ENCODE data around the gene PIGC.

PIGC gene

GRCh38 chr1:172430128-172430454, 13.8 kb downstream of the PIGC start:
- no peak for DNase-seq (ENCODE audit: low spot score)

DNA sequence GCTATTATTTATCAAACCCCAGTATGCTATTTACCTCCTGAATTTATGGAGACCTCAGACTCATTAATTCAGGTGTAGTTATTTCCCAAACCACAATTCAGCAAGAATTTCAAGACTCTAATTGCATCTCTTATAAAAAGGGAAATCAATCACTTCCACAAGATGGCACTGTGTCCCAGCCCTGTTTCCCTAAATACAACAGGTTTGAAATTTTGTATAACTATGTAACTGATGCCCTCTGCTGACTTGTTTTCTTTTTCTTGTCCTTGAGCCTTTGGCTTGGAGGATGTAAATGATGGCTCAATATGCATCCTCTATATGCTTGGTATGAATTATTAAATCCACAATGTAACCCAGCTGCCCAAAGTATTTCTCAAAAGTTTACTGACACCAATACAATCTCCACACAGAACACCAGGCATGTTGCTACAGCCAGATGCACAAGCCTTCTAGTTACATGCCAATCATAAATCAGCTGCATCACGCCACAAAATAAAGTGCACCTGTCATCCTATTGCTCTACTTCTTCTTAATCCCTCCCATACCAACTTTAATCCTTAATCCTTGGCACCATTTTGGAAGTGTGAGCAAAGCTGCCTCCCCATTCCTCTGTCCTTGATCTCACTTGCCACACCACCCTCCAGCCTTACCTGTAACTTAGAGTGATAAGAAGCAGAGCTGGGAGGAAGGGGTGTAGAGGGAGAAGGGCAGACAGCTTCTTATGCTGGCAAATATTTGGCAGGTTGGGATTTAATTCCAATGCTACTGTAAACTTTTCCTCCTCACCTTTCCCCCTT, 14.3 kb downstream of the PIGC start:
- DNase-seq (ENCODE audit: low spot score) = peak; percentile 84

- DNase-seq (ENCODE audit: low spot score) = no peak
Observed at GRCh38 chr1:172427191-172427590, 16.7 kb downstream of the PIGC start.

DNA sequence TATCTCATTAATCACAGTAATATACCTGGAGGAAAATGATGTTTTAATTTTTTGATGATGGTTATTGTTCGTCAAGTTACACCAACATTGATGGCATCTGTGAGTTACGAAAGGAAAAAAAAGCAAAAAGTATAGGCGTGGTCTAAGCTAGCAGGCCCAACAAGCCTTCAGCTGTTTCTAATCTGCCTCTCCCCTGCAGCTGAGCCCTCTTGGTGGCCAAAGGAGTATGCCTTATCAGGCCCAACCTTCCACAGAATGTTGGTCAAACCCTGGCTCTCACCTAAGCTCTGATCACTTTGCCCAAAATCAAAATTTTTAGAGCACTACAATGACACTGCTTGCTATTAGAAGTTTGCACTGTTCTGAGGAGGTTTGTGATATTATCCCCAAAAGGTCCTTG, 18.5 kb downstream of the PIGC start:
- DNase-seq (ENCODE audit: low spot score) = no peak

DNA sequence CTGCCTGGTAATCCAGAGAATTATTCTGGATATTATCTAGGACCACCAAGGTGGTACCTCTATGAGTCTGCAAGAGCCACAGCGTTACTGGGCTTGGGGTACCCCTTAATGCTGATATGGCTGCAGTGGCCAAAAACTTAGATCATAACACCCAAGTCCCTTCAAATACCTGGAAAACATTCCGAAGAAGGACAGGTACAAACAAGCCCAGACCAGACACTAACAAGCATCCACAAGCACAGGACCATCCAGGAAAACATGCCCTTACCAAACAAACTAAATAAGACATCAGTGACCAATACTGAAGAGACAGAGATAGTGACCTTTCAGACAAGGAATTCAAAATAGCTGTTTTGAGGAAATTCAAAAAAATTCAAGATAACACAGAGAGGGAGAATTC, 20.5 kb downstream of the PIGC start:
- DNase-seq (ENCODE audit: low spot score) = no peak

DNA sequence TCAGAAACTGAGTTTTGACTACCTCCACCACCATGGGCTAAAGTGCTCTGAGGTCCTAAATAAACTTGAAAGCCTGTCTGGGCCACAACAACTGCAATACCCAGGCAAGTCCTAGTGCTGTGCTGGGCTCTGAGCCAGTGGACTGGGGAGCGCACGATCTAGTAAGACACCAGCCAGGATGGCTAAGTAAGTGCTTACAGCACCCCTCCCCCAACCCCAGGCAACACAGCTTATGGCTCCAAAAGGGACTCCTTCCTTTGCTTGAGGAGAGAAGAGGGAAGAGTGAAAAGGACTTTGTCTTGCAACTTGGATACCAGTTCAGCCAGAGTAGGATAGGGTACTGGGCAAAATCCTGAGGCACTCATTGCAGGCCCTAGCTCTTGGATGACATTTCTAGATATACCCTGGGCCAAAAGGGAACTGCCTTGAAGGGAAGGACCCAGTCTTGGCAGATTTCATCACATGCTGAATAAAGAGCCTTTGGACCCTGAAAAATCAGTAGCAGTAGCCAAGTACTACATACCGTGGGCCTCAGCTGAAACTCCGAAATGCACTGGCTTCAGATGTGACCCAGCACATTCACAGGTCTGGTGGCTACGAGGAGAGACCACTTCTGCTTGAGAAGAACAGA, 21.8 kb downstream of the PIGC start:
- peak; percentile 34 for DNase-seq (ENCODE audit: low spot score)

GRCh38 chr1:172420385-172420784, 23.5 kb downstream of the PIGC start, which contains the start of gene C1orf105:
TSS of gene C1orf105 (plus strand) at chr1:172420685. CDS start at chr1:172420886, 201 bp downstream.
- DNase-seq (ENCODE audit: low spot score) = no peak

- no peak for DNase-seq (ENCODE audit: low spot score)
Observed at GRCh38 chr1:172417557-172417956, 26.3 kb downstream of the PIGC start.

GRCh38 chr1:172416496-172417035, 27.3 kb downstream of the PIGC start:
- DNase-seq (ENCODE audit: low spot score) = no peak

DNA sequence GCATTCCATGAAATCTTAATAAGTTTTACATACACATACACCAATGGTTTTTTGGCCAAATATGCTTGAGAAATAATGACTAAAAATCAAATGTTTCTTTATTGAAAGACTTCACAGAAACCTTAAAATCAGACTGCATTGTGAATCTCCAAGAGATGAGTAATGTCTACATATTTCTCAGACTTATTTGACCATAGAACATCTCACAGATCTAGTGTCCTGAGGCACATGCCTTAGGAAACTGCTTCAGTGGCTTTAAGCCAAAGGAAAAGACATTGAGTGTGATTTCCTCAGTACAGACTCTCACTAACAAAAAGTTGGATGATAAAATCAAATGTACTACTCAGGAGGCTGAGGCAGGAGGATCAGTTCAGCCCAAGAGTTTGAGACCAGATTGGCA, 29.5 kb downstream of the PIGC start:
- no peak for DNase-seq (ENCODE audit: low spot score)

- no peak for DNase-seq (ENCODE audit: low spot score)
Observed at GRCh38 chr1:172411791-172412338, 32.0 kb downstream of the PIGC start.

DNA sequence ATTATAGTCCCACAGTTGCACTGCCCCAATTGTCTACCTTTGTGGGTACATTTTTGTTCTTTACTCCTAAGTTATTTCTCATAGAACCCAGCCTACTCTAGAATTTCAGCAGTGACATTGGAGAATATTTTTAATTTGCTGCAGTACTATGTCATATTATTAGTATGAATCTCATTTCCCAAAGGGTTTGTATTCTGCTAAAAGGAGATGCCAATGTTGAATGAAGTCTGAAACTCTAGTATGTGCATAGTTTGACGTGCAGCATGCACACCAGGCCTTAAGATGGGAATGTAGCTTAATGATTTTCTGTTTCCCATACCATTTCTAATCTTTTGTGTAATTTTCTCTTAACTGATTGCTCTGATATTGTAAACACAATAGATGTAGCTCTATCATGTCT, 33.8 kb downstream of the PIGC start:
- no peak for DNase-seq (ENCODE audit: low spot score)

GRCh38 chr1:172408958-172409357, 34.9 kb downstream of the PIGC start:
- DNase-seq (ENCODE audit: low spot score) = no peak

DNA sequence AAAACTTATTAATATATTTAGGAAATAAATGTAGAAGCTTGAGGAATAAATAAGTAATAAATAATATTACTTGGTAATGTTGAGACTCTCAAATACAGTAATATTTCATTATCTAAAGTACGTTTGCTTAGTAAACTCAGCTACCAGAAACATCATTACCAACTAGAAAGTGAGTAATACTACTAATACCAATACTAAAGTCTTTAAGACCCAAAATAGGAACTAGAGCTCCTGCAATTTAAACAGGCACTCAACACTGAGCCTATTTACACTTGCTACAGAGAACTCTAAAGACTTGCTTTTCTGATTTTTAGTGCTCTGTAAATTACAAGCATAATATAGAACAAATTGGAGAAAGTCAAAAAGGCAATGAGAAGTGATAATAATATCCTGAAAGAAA, 36.9 kb downstream of the PIGC start:
- no peak for DNase-seq (ENCODE audit: low spot score)

DNA sequence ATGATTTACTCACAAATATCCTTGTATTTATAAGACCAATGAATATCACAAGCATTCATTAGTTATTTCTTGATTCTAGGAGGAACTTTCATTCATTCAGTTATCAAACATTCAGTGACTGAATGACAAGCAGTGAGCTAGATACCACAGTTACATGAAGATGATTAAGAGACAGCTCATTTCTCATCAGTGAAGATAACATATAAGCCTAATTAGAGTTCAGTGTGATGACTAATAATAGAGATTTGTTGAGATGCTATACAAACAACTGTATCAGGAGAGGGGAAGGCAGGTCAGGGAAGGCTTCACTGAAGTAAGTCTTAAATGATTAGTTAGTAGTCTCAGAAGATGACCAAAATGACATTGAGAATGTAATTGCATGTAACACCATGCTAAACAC, 38.0 kb downstream of the PIGC start:
- DNase-seq (ENCODE audit: low spot score) = no peak

- no peak for DNase-seq (ENCODE audit: low spot score)
Observed at GRCh38 chr1:172404121-172404520, 39.7 kb downstream of the PIGC start.

DNA sequence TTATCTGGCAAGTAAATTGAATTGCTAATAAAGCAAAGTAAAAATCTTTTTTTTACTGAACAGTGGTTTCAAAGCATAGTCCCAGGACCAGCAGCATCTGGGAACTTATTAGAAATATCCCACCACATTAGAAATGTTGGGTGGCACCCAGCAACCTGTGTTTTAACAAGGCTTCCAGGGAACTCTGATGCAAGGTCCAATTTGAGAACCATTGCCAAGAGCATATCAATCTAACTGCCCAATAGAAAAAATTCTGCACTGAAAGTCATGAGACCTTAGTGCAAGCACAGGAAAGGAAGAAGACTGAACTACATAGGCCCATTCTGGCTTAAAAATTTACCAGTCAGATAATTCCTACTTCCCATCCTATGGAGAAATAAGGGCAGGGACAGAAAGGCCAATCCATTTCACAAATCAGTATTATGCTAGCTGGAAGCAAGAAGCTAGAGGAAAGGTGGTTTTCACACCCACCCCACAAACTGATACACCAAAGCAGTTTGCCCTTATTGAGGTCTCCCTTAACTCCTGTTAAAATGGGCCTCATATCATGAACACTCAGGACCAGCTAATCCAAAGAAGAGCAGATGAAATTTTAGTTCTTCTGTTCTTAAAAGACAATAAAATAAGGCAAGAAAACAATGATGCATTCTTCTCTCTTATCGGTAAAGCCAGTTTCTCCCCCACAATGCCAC, 40.8 kb downstream of the PIGC start:
- no peak for DNase-seq (ENCODE audit: low spot score)

DNA sequence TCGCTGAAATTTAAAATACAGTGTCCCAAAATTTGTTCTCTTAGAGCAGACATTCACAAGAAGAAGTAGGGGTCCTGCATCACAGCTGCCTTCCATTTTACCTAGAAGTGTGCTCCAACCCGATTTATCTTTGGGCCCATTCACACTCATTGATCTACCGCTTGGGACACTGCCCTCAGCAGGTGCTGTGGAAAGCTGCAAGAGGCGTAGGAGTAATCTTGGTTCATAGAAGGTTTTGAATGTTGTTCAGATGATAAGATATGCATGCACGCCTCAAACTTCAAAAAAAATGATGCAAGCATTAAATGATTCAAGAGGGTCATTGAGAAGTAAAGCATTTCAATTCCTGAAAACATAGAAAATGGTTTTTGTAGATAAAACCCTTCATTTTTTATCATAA, 42.0 kb downstream of the PIGC start:
- no peak for DNase-seq (ENCODE audit: low spot score)

- no peak for DNase-seq (ENCODE audit: low spot score)
Observed at GRCh38 chr1:172401477-172401876, 42.4 kb downstream of the PIGC start.

DNA sequence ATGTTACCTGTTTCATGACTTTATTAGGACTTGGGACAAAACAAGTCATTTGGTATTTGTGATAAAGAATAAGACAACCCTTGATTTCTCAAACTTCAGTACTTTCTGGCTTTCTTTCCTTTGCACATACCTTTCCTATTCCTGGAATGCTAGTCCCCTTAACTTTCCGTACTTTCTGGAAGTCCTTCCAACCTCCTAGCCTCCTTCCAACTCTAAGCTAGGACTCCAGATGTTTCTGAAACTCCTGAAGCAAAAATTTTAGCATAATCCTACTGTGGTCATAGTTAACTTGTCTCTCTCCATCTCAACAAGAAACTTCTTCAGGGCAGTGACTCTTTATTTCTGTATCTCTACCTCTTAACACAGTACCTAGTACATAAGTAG, 43.2 kb downstream of the PIGC start:
- no peak for DNase-seq (ENCODE audit: low spot score)

- DNase-seq (ENCODE audit: low spot score) = peak; percentile 34
Observed at GRCh38 chr1:172399756-172400721, 43.8 kb downstream of the PIGC start.

Measured in pons (tissue), 1 donor.